Activated T-helper 17 cell treated with anti-CD3 and anti-CD28 coated beads, Interleukin-2, amount 50 U/mL, for 72 hours (primary cell): Measurements from ENCODE around the gene STRIP1. TPM values are rescaled to one million over a fixed set of nuclear protein-coding genes. Genes with fewer than 3 reads are reported as not detected.
A peak's percentile ranks its signal among the peaks of the same experiment; 100 is the strongest.

Experiments
- ATAC-seq: fragments of 150-1000 bp; cut with Tn5 transposase; replicated peaks from 2 replicates; pipeline ENCODE4 v1.10.0; 2021; ENCODE audit warnings: mild to moderate bottlenecking, moderate library complexity
- H3K27ac Mint-ChIP-seq: one replicate; pipeline ENCODE4 v1.8.0; 2022; ENCODE audit warnings: mixed read lengths
- H3K27me3 Mint-ChIP-seq: one replicate; pipeline ENCODE4 v1.8.0; 2022; ENCODE audit warnings: mixed read lengths
- H3K36me3 Mint-ChIP-seq: one replicate; pipeline ENCODE4 v1.8.0; 2022; ENCODE audit warnings: low read depth, mild to moderate bottlenecking, mixed read lengths
- H3K4me1 Mint-ChIP-seq: one replicate; pipeline ENCODE4 v1.8.0; 2022; ENCODE audit warnings: mixed read lengths
- H3K4me3 Mint-ChIP-seq: one replicate; pipeline ENCODE4 v1.8.0; 2022; ENCODE audit warnings: mild to moderate bottlenecking, mixed read lengths
- H3K9me3 Mint-ChIP-seq: one replicate; pipeline ENCODE4 v1.8.0; 2022; ENCODE audit warnings: mixed read lengths
- total RNA-seq, 2 donors: library from RNA; stranded (reverse); gene quantifications; one replicate each; pipeline ENCODE4 v1.2.3, GENCODE V29; 2022

Gene STRIP1
- total RNA-seq, 2 donors from 2014 or later, result 21.4 to 31.1 TPM

GRCh38 chr1:110083061-110083865 is 48.8 kb downstream of the STRIP1 start:
- Mint-ChIP-seq H3K27me3 (peaks cover 36% of the 10 kb centered on the region), H3K36me3 (no peaks in the 10 kb centered on the region), H3K9me3 (no peaks in the 10 kb centered on the region), H3K4me1 (peaks cover 5% of the 10 kb centered on the region), H3K4me3 (peak overlapping the region; percentile 68), H3K27ac (no peak overlapping the region)
- ATAC-seq, result peak; percentile 11

DNA sequence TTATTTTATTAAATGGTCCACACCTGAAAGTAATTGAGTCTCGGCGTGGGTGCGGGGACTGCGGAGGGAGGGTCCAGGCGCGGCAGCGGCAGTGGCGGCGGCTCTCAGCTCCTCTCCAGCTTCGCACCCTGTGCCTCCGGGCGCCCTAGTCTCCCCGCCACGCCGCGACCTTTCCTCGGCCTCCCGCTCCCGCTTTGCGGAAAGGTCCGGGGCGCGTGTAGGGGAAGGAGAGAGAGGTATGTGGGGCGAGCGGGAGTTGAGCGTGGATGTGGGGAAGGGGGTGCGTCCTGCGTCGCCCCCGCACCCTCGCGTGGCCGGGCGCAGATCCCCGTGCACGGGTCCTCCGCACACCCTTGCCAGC is 49.4 kb downstream of the STRIP1 start:
- H3K27ac Mint-ChIP-seq, result no peak overlapping the region
- no peaks in the 10 kb centered on the region for H3K9me3 Mint-ChIP-seq
- H3K4me1 Mint-ChIP-seq, result peaks cover 5% of the 10 kb centered on the region
- peaks cover 33% of the 10 kb centered on the region for H3K27me3 Mint-ChIP-seq
- H3K4me3 Mint-ChIP-seq, result peak overlapping the region; percentile 68
- no peaks in the 10 kb centered on the region for H3K36me3 Mint-ChIP-seq
- ATAC-seq, result peak; percentile 27

DNA sequence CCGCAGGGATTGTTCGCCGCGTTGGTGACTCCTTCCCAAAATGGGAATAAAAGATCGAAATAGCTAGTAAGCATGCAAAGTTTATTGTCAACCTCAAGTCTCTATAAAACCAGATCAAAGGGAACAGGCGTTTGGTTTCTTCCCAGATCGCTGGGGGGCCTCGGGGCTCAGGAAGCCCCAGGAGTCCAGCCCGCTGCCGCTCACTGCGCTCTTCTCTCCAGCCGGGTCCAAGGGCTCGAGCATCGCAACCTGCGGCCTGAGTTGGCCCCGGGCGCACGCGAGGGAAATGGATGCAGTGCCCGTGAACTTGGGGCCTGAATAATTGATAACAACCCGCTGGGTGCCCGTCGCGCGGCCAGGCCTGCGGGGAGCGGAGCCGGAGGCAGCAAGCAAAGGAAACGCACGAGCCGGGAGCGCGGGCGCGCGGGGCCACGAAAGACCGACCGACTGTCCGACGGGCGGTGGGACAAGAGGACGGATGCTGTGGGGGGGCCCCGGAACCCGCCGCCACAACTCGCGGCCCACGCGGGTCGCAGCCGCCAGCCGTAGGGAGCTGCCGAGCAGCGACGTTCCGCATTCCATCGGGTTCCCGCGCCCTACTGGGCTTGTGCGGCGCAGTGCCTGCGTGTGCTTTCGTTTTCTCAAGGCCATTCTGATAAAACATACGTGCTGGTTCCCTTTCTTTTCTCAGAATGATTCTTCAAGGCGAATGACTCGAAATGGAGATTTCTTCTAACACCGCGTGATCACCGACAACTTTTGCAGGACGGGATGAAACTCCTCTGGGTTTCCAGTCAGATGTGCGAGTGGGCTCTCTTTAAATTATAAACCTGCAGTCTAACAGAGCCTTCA is 50.0 kb downstream of the STRIP1 start:
- Mint-ChIP-seq H3K9me3 (no peaks in the 10 kb centered on the region), H3K27me3 (peaks cover 33% of the 10 kb centered on the region), H3K27ac (peak overlapping the region; percentile 45), H3K4me3 (peak overlapping the region; percentile 68), H3K36me3 (no peaks in the 10 kb centered on the region), H3K4me1 (peaks cover 5% of the 10 kb centered on the region)
- ATAC-seq, result peak; percentile 86

DNA sequence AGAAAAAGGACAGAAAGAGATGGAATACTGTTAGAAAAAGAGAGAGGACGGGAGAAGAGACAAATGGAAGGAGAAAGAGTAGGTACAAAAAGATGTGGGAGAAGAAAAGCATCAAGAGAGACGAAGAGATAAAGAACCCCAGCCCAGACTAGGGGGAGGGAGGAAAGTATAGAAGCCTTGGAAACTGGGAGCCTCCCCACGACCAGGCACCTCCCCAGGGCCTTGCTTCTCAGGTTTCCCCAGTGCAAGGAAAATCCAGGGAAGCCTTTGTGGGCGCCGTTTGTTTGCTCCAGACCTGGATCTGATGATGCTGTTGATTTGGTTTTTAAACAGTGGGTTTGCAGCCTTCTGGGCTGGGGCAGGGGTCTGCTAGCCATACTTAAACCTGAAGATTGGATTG is 51.2 kb downstream of the STRIP1 start:
- H3K4me1 Mint-ChIP-seq, result peaks cover 5% of the 10 kb centered on the region
- H3K9me3 Mint-ChIP-seq, result no peaks in the 10 kb centered on the region
- H3K27ac Mint-ChIP-seq, result no peak overlapping the region
- H3K4me3 Mint-ChIP-seq, result peak overlapping the region; percentile 68
- no peaks in the 10 kb centered on the region for H3K36me3 Mint-ChIP-seq
- ATAC-seq, result no peak
- H3K27me3 Mint-ChIP-seq, result peaks cover 32% of the 10 kb centered on the region

DNA sequence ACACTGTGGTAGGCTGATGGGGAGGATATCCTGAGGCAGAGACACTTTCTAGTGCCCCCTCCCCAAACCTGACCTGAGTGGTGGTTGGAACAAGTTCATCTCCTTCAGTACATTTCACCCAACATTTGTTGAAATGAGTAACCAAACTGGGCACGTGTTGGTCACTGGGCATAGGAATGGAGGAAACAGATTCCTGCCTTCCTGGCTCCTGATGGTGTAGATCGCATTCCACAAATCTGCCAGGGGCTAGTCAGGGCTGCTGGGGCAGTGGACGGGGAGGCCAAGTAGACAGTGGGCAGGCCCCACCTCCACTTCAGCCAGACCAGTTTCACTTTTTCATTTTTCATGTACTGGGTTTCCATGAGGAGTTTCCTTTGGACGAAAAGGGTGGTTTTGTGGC is 52.5 kb downstream of the STRIP1 start:
- Mint-ChIP-seq H3K36me3 (no peaks in the 10 kb centered on the region), H3K27ac (no peak overlapping the region), H3K4me3 (no peak overlapping the region), H3K4me1 (peaks cover 5% of the 10 kb centered on the region), H3K9me3 (no peaks in the 10 kb centered on the region), H3K27me3 (peaks cover 29% of the 10 kb centered on the region)
- no peak for ATAC-seq

DNA sequence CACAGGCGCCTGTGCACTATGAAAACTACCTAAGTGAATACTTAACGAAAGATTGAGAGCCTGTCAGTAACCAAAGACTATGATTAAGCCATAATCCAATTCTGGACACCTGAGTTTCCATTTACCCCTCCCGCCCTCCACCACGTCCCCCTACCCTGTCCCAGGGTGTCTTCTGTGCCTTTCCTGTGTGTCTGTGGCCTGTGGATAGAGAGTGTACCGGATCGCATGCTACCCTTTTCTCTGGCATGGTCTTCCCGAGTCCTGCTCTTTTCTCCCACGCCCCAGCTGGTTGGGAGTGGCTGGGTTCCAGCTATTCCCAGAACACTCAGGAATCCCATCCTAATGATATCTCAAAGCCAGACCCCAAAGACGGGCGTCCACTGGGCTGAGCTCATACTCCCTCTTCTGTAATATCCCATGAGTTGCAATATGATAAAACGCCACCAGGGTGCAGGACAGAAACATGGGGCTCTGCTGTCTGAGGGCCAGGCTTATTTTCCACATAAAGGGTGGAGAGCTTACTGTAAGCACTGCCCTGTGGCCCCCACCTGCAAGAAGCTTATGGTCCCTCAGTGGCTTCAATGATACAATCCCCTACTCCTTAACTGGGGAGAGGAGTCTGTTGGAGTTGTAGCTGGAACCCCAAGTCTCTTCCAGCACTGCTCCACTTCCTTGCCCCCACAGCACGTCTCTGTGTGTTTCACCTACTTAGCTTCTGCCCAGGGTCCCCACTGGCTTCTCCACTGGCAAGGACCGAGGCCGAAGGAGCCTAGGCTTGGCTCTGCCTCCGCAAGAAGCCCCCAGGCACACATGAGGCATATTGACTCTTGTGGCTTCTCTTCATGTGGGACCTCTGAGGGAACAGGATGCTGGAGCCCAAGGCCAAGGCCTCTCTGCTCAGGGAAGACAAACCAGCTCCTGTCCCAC is 53.7 kb downstream of the STRIP1 start:
- Mint-ChIP-seq H3K4me3 (no peak overlapping the region), H3K27ac (no peak overlapping the region), H3K4me1 (peaks cover 5% of the 10 kb centered on the region), H3K9me3 (no peaks in the 10 kb centered on the region), H3K36me3 (no peaks in the 10 kb centered on the region), H3K27me3 (peaks cover 30% of the 10 kb centered on the region)
- ATAC-seq, result peak; percentile 47

GRCh38 chr1:110088739-110089316 is 54.4 kb downstream of the STRIP1 start:
- Mint-ChIP-seq H3K36me3 (no peaks in the 10 kb centered on the region), H3K9me3 (no peaks in the 10 kb centered on the region), H3K27me3 (peaks cover 25% of the 10 kb centered on the region), H3K4me1 (no peaks in the 10 kb centered on the region), H3K4me3 (no peak overlapping the region), H3K27ac (no peak overlapping the region)
- no peak for ATAC-seq

DNA sequence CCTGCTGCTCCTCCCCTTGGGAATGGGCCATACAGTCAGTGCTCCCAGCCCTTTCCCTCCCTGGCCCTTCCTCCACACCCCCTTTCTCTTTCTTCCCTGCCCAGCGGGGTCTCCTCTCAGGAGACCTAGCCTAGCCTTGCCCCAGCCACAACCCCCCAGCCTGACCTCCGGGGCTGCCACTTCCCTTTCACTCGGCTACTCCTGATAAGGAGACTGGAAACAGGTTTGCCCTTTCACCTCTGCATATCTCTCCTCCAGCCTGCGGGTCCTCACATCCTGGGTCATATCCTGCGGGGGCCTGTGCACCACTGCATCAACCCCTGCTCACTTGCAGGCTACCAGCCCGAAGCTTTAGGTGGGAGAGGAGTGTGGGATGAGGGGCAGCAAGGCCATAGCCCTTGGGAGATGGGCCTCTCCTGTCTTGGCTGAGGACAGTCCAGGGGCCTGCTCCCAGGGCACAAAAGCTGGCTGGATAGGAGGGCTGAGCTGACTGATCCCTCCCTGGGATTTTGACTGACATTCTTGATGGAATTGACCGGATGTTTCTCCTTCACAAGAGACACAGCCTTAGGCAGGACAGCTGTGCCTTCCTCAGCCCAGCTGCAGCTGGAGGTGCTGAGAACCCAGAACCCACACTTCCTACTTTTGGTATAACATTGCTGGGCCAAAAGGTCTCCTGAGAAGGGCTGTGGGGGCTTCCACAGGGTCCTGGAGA is 55.3 kb downstream of the STRIP1 start:
- Mint-ChIP-seq H3K4me3 (no peak overlapping the region), H3K27ac (no peak overlapping the region), H3K4me1 (no peaks in the 10 kb centered on the region), H3K36me3 (no peaks in the 10 kb centered on the region), H3K27me3 (peaks cover 25% of the 10 kb centered on the region), H3K9me3 (no peaks in the 10 kb centered on the region)
- ATAC-seq, result no peak

DNA sequence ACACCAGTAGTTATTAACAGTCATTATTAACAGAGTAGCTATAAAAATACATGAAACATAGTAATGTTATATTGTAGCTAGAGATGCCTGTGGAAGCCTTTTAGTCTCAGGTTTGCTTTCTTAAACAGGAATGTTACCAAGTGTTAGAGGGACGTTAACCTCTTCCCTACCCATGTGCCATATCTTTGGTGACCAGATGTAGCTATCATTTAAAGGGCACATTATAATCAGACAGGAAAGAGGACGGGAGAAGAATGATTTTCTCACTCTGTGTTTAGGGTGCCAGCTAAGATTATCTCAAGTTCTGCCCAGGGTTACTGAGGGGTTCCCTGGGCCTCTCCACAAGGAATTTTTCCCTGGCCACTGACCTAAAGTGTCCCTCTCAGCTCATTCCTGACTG is 57.0 kb downstream of the STRIP1 start:
- Mint-ChIP-seq H3K9me3 (no peaks in the 10 kb centered on the region), H3K27me3 (peaks cover 22% of the 10 kb centered on the region), H3K4me3 (no peak overlapping the region), H3K4me1 (no peaks in the 10 kb centered on the region), H3K27ac (no peak overlapping the region), H3K36me3 (no peaks in the 10 kb centered on the region)
- no peak for ATAC-seq

DNA sequence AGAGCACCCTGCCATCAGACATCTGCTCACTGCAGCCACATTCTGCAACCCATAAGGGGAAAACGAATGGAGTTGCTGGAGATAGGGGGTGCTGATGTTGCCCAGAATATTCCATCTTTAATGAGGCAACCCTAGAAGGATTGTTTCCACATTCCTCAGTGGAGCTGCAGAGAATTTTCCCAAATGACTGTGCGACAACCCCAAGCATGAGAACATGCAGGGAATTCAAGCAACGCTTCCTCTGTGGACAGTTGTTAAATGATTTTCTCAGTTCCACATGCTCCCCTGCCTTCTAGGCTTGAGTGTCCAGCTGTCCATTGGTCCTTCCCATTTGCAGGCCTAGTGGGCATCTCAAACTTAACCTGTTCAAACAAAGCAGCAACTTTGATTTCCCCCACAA is 57.4 kb downstream of the STRIP1 start:
- Mint-ChIP-seq H3K4me1 (no peaks in the 10 kb centered on the region), H3K4me3 (no peak overlapping the region), H3K27me3 (peaks cover 22% of the 10 kb centered on the region), H3K36me3 (no peaks in the 10 kb centered on the region), H3K27ac (no peak overlapping the region), H3K9me3 (no peaks in the 10 kb centered on the region)
- no peak for ATAC-seq

GRCh38 chr1:110092991-110093390 is 58.6 kb downstream of the STRIP1 start:
- ATAC-seq, result no peak
- H3K27ac Mint-ChIP-seq, result no peak overlapping the region
- no peak overlapping the region for H3K4me3 Mint-ChIP-seq
- H3K9me3 Mint-ChIP-seq, result no peaks in the 10 kb centered on the region
- H3K36me3 Mint-ChIP-seq, result no peaks in the 10 kb centered on the region
- no peaks in the 10 kb centered on the region for H3K4me1 Mint-ChIP-seq
- H3K27me3 Mint-ChIP-seq, result peaks cover 19% of the 10 kb centered on the region

GRCh38 chr1:110094931-110095654 is 60.7 kb downstream of the STRIP1 start:
- Mint-ChIP-seq H3K9me3 (no peaks in the 10 kb centered on the region), H3K4me1 (no peaks in the 10 kb centered on the region), H3K36me3 (no peaks in the 10 kb centered on the region), H3K27me3 (peaks cover 22% of the 10 kb centered on the region), H3K27ac (no peak overlapping the region), H3K4me3 (no peak overlapping the region)
- ATAC-seq, result no peak
